ENCODE data around the gene PTPRN2.

The PTPRN2 gene

GRCh38 chr7:157863906-157864810 is 723.5 kb downstream of the PTPRN2 start:
- DNase-seq, result no peak

- DNase-seq, result no peak
Observed at GRCh38 chr7:157863176-157863575, 724.4 kb downstream of the PTPRN2 start.

- DNase-seq, result no peak
Observed at GRCh38 chr7:157862731-157863130, 724.9 kb downstream of the PTPRN2 start.

- DNase-seq, result no peak
Observed at GRCh38 chr7:157861551-157861950, 726.1 kb downstream of the PTPRN2 start.

GRCh38 chr7:157861031-157861491 is 726.6 kb downstream of the PTPRN2 start:
- DNase-seq, result no peak

GRCh38 chr7:157860406-157860805 is 727.2 kb downstream of the PTPRN2 start:
- DNase-seq, result no peak

- no peak for DNase-seq
Observed at GRCh38 chr7:157859915-157860314, 727.7 kb downstream of the PTPRN2 start.

GRCh38 chr7:157857578-157858075 is 730.0 kb downstream of the PTPRN2 start:
- no peak for DNase-seq

GRCh38 chr7:157856873-157857577 is 730.6 kb downstream of the PTPRN2 start:
- no peak for DNase-seq

GRCh38 chr7:157855452-157856213 is 732.0 kb downstream of the PTPRN2 start:
- no peak for DNase-seq

- DNase-seq, result no peak
Observed at GRCh38 chr7:157855016-157855415, 732.6 kb downstream of the PTPRN2 start.

GRCh38 chr7:157854066-157854891 is 733.3 kb downstream of the PTPRN2 start:
- DNase-seq, result no peak

- DNase-seq, result no peak
Observed at GRCh38 chr7:157853789-157854065, 733.9 kb downstream of the PTPRN2 start.

- no peak for DNase-seq
Observed at GRCh38 chr7:157853076-157853788, 734.4 kb downstream of the PTPRN2 start.

GRCh38 chr7:157851501-157852067 is 736.0 kb downstream of the PTPRN2 start:
- DNase-seq, result peak; percentile 69 to 70

GRCh38 chr7:157850481-157851444 is 736.9 kb downstream of the PTPRN2 start:
- DNase-seq, result no peak

GRCh38 chr7:157849726-157850125 is 737.9 kb downstream of the PTPRN2 start:
- DNase-seq, result no peak

- no peak for DNase-seq
Observed at GRCh38 chr7:157849341-157849596, 738.4 kb downstream of the PTPRN2 start.

- DNase-seq, result no peak
Observed at GRCh38 chr7:157848508-157849340, 738.9 kb downstream of the PTPRN2 start.
